ENCODE results near the gene ARL13A. TPM values are rescaled to one million over a fixed set of nuclear protein-coding genes. Genes with fewer than 3 reads are reported as not detected.

The ARL13A gene
- total RNA-seq, 1 donor from 2014 or later = not detected

DNA sequence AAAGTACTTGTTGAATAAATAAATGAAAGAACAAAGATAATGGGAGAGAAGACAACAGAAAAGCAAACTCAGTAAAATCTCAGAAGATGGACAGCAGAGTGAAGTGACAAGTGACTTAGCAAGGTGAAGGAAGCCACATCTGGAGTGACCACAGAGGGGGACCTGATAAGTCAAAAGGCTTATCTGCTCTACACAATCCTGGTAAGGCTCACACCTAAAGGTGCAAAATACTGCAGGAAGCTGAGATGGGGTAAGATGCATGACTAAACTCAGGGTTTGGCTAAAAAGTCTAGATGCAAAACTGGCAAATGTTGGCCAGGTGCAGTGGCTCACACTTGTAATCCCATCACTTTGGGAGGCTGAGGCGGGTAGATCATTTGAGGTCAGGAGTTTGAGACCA is 60.2 kb downstream of the ARL13A start:
- Mint-ChIP-seq H3K4me1 (ENCODE audit: low read depth, unreplicated experiment) (no peaks in the 10 kb centered on the region), H3K4me3 (ENCODE audit: unreplicated experiment) (no peak overlapping the region), H3K27me3 (ENCODE audit: low read depth, unreplicated experiment) (no peaks in the 10 kb centered on the region), H3K36me3 (ENCODE audit: low read depth, unreplicated experiment) (peaks cover 8% of the 10 kb centered on the region), H3K9me3 (ENCODE audit: unreplicated experiment) (peaks cover 4% of the 10 kb centered on the region), H3K27ac (ENCODE audit: unreplicated experiment) (no peak overlapping the region)
- Histone ChIP-seq H3K4me3 (ENCODE audit: insufficient read depth, low read depth, low read length) (no peak overlapping the region), H2AFZ (ENCODE audit: low read depth, low read length) (no peak overlapping the region), H3K27me3 (ENCODE audit: insufficient read depth, low read length) (no peaks in the 10 kb centered on the region), H3K9ac (ENCODE audit: low read length) (no peak overlapping the region), H4K20me1 (ENCODE audit: insufficient read depth, low read length) (no peaks in the 10 kb centered on the region), H3K27ac (ENCODE audit: low read depth, low read length) (no peak overlapping the region), H3K4me2 (ENCODE audit: low read length) (no peak overlapping the region), H3K4me1 (ENCODE audit: insufficient read depth, low read length) (no peaks in the 10 kb centered on the region), H3K79me2 (ENCODE audit: insufficient read depth, low read length) (no peaks in the 10 kb centered on the region), H3K9me3 (ENCODE audit: insufficient read depth, low read depth, low read length) (no peaks in the 10 kb centered on the region), H3K36me3 (ENCODE audit: insufficient read depth, low read length) (no peaks in the 10 kb centered on the region)
- FAIRE-seq = no peak
- no peak for TF ChIP-seq EZH2 (IDR thresholded peaks at IDR 0.05; ENCODE audit: insufficient read depth, low read length)
- TF ChIP-seq, protein P1, sequence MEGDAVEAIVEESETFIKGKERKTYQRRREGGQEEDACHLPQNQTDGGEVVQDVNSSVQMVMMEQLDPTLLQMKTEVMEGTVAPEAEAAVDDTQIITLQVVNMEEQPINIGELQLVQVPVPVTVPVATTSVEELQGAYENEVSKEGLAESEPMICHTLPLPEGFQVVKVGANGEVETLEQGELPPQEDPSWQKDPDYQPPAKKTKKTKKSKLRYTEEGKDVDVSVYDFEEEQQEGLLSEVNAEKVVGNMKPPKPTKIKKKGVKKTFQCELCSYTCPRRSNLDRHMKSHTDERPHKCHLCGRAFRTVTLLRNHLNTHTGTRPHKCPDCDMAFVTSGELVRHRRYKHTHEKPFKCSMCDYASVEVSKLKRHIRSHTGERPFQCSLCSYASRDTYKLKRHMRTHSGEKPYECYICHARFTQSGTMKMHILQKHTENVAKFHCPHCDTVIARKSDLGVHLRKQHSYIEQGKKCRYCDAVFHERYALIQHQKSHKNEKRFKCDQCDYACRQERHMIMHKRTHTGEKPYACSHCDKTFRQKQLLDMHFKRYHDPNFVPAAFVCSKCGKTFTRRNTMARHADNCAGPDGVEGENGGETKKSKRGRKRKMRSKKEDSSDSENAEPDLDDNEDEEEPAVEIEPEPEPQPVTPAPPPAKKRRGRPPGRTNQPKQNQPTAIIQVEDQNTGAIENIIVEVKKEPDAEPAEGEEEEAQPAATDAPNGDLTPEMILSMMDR (IDR thresholded peaks at IDR 0.05; ENCODE audit: insufficient read depth, low read depth, low read length) = no peak
- DNase-seq (ENCODE audit: low read depth) = no peak

DNA sequence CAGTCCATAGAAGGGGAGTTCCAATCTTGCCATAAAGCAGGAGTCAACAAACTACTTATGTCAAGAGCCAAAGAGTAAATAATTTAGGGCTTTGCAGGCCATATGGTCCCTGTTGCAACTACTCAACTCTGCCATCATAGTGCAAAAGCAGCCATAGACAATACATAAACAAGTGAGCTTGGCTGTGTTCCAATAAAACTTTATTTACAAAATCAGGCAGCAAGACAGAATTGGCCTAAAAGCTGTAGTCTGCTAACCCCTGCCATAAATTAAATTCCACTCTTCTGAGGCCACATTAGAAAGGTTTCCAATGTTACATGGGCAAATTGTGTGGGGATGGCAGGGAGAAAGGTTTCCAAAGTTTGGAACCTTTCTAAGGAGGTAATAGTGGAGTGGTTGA is 67.7 kb downstream of the ARL13A start:
- no peaks in the 10 kb centered on the region for H3K27me3 Mint-ChIP-seq (ENCODE audit: low read depth, unreplicated experiment)
- H3K4me3 Mint-ChIP-seq (ENCODE audit: unreplicated experiment) = no peak overlapping the region
- Histone ChIP-seq H3K4me1 (ENCODE audit: insufficient read depth, low read length) (no peaks in the 10 kb centered on the region), H3K79me2 (ENCODE audit: insufficient read depth, low read length) (no peaks in the 10 kb centered on the region), H3K4me3 (ENCODE audit: insufficient read depth, low read depth, low read length) (no peak overlapping the region), H3K27me3 (ENCODE audit: insufficient read depth, low read length) (no peaks in the 10 kb centered on the region), H3K9me3 (ENCODE audit: insufficient read depth, low read depth, low read length) (no peaks in the 10 kb centered on the region), H2AFZ (ENCODE audit: low read depth, low read length) (no peak overlapping the region), H3K9ac (ENCODE audit: low read length) (no peak overlapping the region), H3K27ac (ENCODE audit: low read depth, low read length) (no peak overlapping the region), H3K4me2 (ENCODE audit: low read length) (no peak overlapping the region), H3K36me3 (ENCODE audit: insufficient read depth, low read length) (peaks cover 5% of the 10 kb centered on the region), H4K20me1 (ENCODE audit: insufficient read depth, low read length) (no peaks in the 10 kb centered on the region)
- H3K9me3 Mint-ChIP-seq (ENCODE audit: unreplicated experiment) = no peaks in the 10 kb centered on the region
- no peak overlapping the region for H3K27ac Mint-ChIP-seq (ENCODE audit: unreplicated experiment)
- FAIRE-seq = peak; percentile 13
- TF ChIP-seq, protein P1 (IDR thresholded peaks at IDR 0.05; ENCODE audit: insufficient read depth, low read depth, low read length) = no peak
- TF ChIP-seq EZH2 (IDR thresholded peaks at IDR 0.05; ENCODE audit: insufficient read depth, low read length) = no peak
- no peak for DNase-seq (ENCODE audit: low read depth)
- H3K4me1 Mint-ChIP-seq (ENCODE audit: low read depth, unreplicated experiment) = no peaks in the 10 kb centered on the region
- H3K36me3 Mint-ChIP-seq (ENCODE audit: low read depth, unreplicated experiment) = no peaks in the 10 kb centered on the region

DNA sequence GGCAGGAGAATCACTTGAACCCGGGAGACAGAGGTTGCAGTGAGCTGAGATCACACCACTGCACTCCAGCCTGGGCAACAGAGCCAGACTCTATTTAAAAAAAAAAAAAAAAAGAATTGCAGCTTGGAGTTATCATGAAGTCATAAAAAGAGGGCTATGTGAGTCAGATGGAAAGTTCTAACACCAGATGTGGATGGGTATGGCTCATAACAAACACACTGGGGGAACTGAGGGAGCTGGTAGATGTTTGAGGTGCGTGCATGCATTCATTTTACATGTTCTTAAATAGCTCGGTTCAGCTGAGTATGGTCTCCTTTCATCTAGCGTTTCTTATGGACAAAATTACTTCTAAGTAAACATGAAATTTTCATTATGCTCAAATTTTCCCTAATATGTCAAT is 70.7 kb downstream of the ARL13A start:
- H3K4me3 ChIP-seq (ENCODE audit: insufficient read depth, low read depth, low read length) = no peak overlapping the region
- TF ChIP-seq EZH2 (IDR thresholded peaks at IDR 0.05; ENCODE audit: insufficient read depth, low read length) = no peak
- TF ChIP-seq, protein P1 (IDR thresholded peaks at IDR 0.05; ENCODE audit: insufficient read depth, low read depth, low read length) = no peak
- no peaks in the 10 kb centered on the region for H3K36me3 Mint-ChIP-seq (ENCODE audit: low read depth, unreplicated experiment)
- no peaks in the 10 kb centered on the region for H3K79me2 ChIP-seq (ENCODE audit: insufficient read depth, low read length)
- H3K36me3 ChIP-seq (ENCODE audit: insufficient read depth, low read length) = peaks cover 5% of the 10 kb centered on the region
- no peak for FAIRE-seq
- H3K27ac Mint-ChIP-seq (ENCODE audit: unreplicated experiment) = no peak overlapping the region
- no peaks in the 10 kb centered on the region for H3K4me1 ChIP-seq (ENCODE audit: insufficient read depth, low read length)
- no peak overlapping the region for H3K4me3 Mint-ChIP-seq (ENCODE audit: unreplicated experiment)
- no peaks in the 10 kb centered on the region for H3K27me3 Mint-ChIP-seq (ENCODE audit: low read depth, unreplicated experiment)
- H3K27me3 ChIP-seq (ENCODE audit: insufficient read depth, low read length) = no peaks in the 10 kb centered on the region
- H2AFZ ChIP-seq (ENCODE audit: low read depth, low read length) = no peak overlapping the region
- DNase-seq (ENCODE audit: low read depth) = no peak
- H3K9ac ChIP-seq (ENCODE audit: low read length) = no peak overlapping the region
- H4K20me1 ChIP-seq (ENCODE audit: insufficient read depth, low read length) = no peaks in the 10 kb centered on the region
- H3K27ac ChIP-seq (ENCODE audit: low read depth, low read length) = no peak overlapping the region
- H3K4me1 Mint-ChIP-seq (ENCODE audit: low read depth, unreplicated experiment) = no peaks in the 10 kb centered on the region
- H3K9me3 Mint-ChIP-seq (ENCODE audit: unreplicated experiment) = no peaks in the 10 kb centered on the region
- no peaks in the 10 kb centered on the region for H3K9me3 ChIP-seq (ENCODE audit: insufficient read depth, low read depth, low read length)
- H3K4me2 ChIP-seq (ENCODE audit: low read length) = no peak overlapping the region

Other genes starting within 250 kb of the ARL13A start
- gene SYTL4, start 237.6 kb upstream of the ARL13A start, total RNA-seq = 3.3 and 4.1 TPM in 2 replicates
- 14.6 and 17.8 TPM in 2 replicates for gene CSTF2, start 149.3 kb upstream of the ARL13A start, total RNA-seq
- not detected in 2 replicates for gene NOX1, start 95.3 kb upstream of the ARL13A start, total RNA-seq
- gene XKRX, start 40.8 kb upstream of the ARL13A start, total RNA-seq = not detected in 2 replicates
- gene TRMT2B, start 82.4 kb downstream of the ARL13A start, total RNA-seq = 7.2 and 8.3 TPM in 2 replicates
- gene TMEM35A, start 109.2 kb downstream of the ARL13A start, total RNA-seq = 0.77 and 0.89 TPM in 2 replicates
- 3.1 and 5.0 TPM in 2 replicates for gene CENPI, start 128.5 kb downstream of the ARL13A start, total RNA-seq